GM13977 (cell line): ENCODE measurements around the gene AGR2.
"Not testable (repeated sequence)": the region's sequence is repeated elsewhere in the genome, so short reads cannot be mapped to it uniquely, and the experiment has no call there.

Experiments
- DNase-seq: peaks from one replicate; pipeline ENCODE4 v3.0.0; 2012; ENCODE audit warnings: low spot score
- in situ Hi-C: fragments of 300-500 bp; cut with MboI; formaldehyde crosslinking; loops from one replicate; pipeline ENCODE4 v1.12.0; 2022; ENCODE audit warnings: low sequenced_read_pairs, low pct_unique_long_range_greater_than_20kb, mixed read lengths, inconsistent platforms; ENCODE audit not compliant: unreplicated experiment
- TF ChIP-seq, protein P1 (sequence below): IDR thresholded peaks from 2 replicates; pipeline ENCODE4 v1.5.1; 2012; ENCODE audit warnings: mild to moderate bottlenecking, control low read depth; ENCODE audit not compliant: insufficient read depth; ENCODE audit errors: extremely low read depth, missing control alignments

The AGR2 gene

DNA sequence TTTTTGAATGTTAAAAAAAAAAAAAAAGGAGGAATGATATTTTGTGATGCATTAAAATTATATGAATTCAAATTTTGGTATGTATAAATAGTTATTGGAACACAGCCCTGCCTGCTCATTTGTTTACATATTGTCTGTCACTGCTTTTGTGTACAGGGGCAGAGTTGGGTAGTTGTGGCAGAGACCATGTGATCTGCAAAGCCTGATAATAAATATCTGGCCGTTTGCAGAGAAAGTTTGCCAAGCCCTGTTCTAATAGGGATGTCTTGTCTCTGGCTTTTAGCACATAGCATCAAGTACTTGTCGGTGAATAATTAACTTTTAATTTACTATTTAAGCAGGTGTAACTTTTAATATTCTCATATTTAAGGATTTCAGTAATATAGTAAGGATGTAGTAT, 31.5 kb downstream of the AGR2 start:
- TF ChIP-seq, protein P1, sequence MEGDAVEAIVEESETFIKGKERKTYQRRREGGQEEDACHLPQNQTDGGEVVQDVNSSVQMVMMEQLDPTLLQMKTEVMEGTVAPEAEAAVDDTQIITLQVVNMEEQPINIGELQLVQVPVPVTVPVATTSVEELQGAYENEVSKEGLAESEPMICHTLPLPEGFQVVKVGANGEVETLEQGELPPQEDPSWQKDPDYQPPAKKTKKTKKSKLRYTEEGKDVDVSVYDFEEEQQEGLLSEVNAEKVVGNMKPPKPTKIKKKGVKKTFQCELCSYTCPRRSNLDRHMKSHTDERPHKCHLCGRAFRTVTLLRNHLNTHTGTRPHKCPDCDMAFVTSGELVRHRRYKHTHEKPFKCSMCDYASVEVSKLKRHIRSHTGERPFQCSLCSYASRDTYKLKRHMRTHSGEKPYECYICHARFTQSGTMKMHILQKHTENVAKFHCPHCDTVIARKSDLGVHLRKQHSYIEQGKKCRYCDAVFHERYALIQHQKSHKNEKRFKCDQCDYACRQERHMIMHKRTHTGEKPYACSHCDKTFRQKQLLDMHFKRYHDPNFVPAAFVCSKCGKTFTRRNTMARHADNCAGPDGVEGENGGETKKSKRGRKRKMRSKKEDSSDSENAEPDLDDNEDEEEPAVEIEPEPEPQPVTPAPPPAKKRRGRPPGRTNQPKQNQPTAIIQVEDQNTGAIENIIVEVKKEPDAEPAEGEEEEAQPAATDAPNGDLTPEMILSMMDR: no peak
- no peak for DNase-seq
- in situ Hi-C loops: no loop called here

DNA sequence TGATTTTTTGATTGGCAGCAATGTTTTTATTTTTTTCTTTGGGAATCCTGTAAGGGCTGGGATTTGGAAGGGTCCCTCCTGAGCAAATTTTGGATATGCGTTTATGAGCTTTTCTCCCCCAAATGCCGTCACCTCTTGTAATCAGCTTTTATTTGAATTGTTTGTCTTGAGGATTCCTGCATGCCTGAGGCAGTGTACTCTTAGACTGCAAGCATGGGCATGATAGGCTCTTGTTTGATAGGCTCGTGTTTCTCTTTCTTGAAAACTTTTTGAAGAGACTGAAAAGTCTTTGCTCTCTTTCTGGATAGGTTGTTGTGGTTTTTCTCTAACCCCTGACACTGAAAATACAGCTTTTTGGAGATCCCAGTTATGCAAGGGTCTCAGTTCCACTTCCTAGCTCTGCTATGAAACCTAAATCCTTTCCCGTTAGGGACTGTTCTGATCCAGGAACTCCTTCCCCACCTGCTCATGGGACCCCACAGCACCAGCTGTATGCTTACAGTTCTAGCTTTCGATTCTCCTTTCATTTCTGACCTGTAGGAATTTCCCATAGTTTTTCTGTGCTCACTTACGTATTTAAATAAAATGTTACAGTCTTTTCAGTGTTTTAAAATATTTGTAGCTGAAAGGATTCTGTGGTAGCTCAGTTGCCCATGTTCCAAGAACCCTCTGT, 34.0 kb downstream of the AGR2 start:
- DNase-seq: no peak
- in situ Hi-C loops: no loop called here
- TF ChIP-seq, protein P1: no peak

DNA sequence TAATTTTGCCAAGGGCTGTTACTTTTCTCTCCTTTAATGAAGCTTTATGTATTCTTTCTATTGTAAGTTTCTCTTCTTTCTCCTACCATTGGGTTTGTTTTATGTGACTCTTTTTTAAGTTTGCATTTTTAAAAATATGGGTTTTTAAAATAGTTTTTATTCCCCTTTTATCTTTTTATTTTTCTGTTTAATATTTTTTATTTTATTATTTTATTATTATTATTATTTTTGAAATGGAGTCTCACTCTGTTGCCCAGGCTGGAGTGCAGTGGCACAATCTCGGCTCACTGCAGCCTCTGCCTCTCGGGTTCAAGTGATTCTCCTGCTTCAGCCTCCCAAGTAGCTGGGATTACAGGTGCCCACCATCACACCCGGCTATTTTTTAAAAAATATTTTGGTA, 34.8 kb downstream of the AGR2 start:
- DNase-seq, in situ Hi-C loops: not testable (repeated sequence)

DNA sequence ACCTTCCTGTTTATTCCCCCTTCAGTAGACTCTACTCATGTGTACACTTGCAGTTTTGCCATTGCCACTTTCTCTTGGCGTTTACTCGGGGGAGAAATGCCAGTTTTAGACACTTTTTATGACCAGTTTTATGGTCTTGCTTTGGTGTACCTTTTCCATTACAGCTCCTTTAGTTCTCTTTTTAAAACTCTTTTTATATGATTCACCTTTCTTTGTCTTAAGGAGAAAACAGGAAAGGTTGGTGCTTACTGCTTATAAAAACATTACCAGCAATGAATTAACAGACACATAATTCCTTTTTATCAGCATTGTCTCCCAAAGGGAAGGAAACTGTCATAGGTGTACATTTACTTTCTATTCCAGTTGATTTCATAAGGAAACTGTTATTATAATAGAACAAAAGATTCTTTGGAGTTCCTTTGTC, 39.4 kb downstream of the AGR2 start:
- in situ Hi-C loops: no loop called here
- TF ChIP-seq, protein P1: no peak
- no peak for DNase-seq

DNA sequence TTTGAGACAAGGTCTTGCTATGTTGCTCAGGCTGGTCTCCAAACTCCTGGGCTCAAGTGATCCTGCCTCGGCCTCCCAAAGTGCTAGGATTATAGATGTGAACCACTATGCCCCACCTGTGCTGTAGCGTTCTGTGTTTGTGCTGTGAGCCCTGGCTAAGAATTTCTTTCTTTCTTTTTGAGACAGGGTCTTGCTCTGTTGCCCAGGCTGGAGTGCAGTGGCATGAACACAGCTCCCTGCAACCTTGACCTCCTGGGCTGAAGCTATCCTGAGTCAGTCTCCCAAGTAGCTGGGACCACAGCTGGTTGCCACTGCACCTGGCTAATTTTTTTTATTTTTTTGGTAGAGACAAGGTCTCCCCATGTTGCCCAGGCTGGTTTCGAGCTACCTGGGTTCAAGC, 39.9 kb downstream of the AGR2 start:
- TF ChIP-seq, protein P1: no peak
- in situ Hi-C loops: no loop called here
- no peak for DNase-seq

DNA sequence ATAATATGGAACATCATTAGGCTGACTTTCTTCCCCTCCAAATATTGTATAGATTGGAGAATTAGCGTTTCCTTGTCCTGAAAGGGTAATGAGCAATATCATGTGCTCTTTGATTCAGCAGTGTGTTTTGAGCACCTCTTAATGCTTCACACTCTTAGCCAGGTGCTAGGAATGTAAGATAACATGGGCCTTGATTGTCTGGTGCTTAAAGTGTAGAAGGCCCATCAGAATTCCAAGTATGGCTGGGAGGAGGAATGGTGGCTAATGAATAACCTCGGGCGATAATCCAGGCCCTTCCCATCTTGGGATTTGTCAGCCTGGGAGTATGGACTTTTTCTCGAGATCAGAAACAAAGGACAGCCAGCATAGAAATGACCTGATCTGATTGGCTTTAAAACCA, 42.6 kb downstream of the AGR2 start:
- TF ChIP-seq, protein P1: no peak
- DNase-seq: no peak
- in situ Hi-C loops: no loop called here

DNA sequence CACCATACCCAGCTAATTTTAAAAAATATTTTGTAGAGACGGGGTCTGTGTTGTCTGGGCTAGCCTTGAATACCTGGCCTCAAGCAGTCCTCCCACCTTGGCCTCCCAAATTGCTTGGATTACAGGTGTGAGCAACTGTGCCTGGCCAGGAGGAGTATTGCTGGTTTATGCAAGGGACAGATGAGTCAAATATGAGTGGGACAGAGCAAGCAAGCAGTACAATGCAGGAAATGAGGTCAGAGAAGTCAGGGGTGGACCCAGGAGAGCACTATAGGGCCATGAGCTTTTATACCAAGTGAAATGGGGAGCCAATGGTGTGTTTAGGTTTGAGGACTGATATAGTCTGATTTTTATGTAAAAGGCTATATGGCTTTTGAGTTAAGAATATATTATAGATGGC, 45.0 kb downstream of the AGR2 start:
- in situ Hi-C loops: no loop called here

More for the DNA sequence above, 45.0 kb downstream of the AGR2 start:
- TF ChIP-seq, protein P1: no peak
- no peak for DNase-seq
